HG02571 (cell line): ENCODE data around the gene KIDINS220.

Experiments
- ATAC-seq: cut with Tn5 transposase; IDR thresholded peaks from one replicate; pipeline ENCODE4 v1.9.1; 2021; ENCODE audit warnings: mild to moderate bottlenecking, moderate library complexity; ENCODE audit not compliant: unreplicated experiment

Gene KIDINS220

DNA sequence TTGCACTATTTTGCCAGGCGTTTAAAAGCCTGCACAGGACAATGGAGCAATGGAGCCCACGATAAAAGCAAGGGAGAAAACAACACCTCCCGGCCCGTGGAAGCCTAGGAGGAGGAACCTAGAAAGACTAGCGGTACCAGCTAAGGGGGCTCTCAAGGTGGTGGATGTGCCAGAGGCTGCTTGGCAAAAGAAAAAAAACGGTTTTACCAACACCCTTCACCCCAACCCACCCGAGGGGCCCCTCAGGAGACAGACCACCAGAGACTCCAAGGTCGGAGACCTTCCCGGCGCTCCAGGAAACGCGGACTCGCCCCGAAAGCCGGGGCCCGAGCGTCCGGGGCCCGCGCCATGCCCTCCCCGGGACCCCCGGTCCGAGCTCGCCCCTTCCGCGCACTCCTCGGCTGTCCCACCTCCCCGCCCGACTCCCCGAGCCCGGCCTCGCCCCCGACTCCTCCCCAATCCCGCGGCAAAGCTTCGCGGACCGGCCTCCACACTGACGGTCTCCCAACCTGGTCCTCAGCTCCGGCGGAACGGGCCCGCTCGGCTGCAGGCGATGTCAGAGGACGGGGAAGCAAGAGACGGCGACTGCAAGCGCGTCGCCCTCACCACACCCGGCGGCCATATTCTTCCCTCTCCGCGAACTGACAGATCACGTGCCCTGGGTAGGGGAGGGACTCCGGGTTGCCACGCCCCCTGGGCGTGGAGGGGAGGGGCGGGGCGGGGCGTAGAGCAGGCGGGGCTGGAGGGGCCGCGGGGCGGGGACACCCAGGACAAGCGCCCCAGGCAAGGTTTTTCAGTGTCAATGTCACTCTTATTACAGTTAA, at the start of gene KIDINS220:
TSS of gene KIDINS220 (minus strand) at position 643 of the 824 bp plus-strand sequence. CDS start 10,520 bp downstream, outside the sequence.
- peak; percentile 87 for ATAC-seq

GRCh38 chr2:8886876-8887275, 49.5 kb upstream of the KIDINS220 start:
- no peak for ATAC-seq

GRCh38 chr2:8886202-8886518, 48.7 kb upstream of the KIDINS220 start:
- ATAC-seq = no peak

DNA sequence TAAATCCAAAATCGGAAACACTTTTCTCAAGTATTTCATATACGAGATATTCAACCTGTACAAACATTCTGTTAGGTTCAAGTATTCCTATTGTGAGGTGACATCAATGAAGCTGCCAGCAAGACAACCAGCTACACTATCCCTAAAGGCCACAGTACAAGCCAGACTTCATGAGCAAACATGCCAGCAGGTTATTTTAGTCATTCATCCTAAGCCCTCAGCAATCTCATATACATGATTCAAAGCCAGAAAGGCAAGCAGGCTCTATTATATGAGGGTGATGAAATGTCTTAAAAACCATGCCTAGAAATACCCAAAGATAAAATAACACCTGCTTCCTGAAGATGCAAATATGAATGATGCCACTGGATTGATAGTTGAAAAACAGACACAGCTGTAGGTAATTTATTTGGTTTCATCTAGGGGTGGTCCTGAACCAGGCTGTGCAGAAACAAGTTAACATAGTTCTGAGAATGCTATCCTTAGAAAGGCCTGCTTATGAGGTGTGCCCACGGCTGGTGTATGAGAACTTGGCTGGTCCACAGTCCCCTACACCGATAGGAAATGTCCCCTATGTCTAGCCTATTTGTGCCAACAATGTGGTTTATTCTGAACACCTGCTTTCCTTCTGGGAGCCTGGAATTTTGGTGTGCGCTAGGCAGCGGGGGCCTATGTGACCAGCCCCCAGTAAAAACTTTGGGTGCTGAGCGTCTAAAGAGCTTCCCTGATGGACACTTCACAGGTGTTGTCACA, 48.2 kb upstream of the KIDINS220 start:
- no peak for ATAC-seq

GRCh38 chr2:8884812-8885211, 47.4 kb upstream of the KIDINS220 start:
- no peak for ATAC-seq

GRCh38 chr2:8882094-8882493, 44.7 kb upstream of the KIDINS220 start:
- no peak for ATAC-seq

- no peak for ATAC-seq
Measured at GRCh38 chr2:8877894-8878293, 40.5 kb upstream of the KIDINS220 start.

DNA sequence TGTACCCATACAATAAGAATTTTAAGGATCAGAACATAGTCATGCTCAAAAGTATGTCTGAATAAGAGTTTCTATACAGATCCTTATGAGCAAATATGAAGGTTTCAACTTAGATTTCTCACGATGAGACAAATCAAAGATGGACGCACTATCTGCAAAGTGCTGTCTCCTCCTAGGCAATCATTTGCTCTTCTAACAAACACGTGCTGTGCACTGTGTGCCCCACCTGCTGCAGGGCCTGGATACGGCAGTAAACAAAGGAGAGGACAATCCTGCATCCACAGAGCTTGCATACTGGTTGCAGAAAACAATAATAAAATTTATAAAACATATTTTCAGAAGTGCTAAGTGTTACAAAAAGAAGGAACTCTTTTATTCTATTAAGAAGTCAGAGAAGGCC, 39.9 kb upstream of the KIDINS220 start:
- no peak for ATAC-seq

DNA sequence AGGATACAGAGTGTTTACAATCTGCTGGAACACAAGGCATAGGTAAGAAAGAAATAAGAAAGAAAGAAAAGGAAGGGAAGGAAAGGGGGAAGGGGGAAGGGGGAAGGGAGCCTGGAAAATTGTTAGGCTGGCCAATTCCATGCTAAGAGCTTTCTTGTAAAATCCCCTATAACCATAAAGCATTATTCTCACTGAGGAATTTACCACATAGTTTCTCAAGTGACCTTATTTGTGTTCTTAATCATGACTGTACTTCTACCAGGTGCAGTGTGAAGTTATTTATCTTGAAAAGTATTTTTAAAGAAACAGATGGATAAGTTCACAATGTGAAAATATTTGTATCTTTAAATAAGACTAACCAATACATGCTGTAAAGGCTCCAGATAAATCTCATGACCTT, 39.2 kb upstream of the KIDINS220 start:
- no peak for ATAC-seq

DNA sequence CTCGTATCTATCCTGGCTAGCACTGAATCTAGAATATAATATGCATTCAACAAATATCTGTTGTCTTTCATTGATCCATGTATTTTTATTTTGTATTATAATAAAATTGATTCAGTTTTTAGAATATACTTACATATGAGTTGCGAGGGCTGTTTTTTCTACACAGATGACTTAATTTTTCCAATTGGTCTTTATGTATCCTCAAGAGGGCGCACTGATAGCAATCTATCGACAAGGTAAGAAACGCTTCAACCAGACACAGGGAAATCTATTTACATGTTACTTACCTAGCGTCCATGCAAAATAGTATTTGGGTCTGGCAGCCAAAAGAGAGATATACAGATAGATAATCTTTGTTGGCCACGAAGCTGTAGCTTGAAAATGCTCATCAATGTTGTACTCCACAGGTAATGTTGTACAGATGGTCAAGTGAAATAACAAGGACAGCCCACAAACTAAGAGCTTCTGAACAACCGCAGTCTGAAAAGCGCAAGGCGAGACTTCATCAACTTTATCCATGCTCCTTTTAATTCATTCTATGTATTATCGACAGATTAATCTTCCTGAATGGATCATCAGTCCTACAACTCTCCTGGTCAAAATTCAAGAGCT, 35.5 kb upstream of the KIDINS220 start:
- no peak for ATAC-seq

GRCh38 chr2:8870441-8870840, 33.0 kb upstream of the KIDINS220 start:
- ATAC-seq = no peak

- no peak for ATAC-seq
Measured at GRCh38 chr2:8867363-8867762, 29.9 kb upstream of the KIDINS220 start.

DNA sequence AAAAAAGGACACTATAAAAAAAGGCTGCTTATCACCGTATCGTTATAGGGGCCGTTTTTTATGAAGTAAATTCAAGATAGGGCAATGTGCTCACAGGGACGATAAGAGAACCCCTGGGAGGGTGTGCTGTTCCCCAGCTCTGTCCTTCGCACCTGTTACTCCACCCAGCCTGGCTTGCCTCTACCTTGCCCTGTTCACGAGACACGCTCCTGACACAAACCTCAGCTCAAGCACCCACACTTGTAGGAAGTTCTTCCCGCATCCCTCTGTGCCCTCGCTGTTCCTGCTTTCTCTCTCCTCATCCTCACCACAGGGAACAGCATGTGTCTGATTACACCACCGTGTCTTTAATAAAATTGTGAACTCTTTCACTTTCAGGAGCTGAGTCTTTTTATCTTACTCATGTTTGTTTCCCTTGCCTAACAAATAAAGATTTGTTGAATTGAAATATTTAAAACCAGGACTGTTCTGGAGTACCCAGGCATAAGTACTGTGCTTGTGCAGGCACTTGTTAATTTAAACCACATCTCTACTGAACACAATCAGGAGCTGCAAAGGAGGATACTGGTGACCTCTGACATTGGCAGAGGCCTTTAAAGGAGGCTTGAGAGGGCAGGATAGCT, 26.0 kb upstream of the KIDINS220 start:
- ATAC-seq = no peak

- ATAC-seq = no peak
Measured at GRCh38 chr2:8862230-8862629, 24.8 kb upstream of the KIDINS220 start.

GRCh38 chr2:8861797-8862196, 24.4 kb upstream of the KIDINS220 start:
- no peak for ATAC-seq

- no peak for ATAC-seq
Measured at GRCh38 chr2:8860239-8860638, 22.8 kb upstream of the KIDINS220 start.

- ATAC-seq = no peak
Measured at GRCh38 chr2:8858910-8859309, 21.5 kb upstream of the KIDINS220 start.

GRCh38 chr2:8858264-8858663, 20.9 kb upstream of the KIDINS220 start:
- ATAC-seq = no peak

DNA sequence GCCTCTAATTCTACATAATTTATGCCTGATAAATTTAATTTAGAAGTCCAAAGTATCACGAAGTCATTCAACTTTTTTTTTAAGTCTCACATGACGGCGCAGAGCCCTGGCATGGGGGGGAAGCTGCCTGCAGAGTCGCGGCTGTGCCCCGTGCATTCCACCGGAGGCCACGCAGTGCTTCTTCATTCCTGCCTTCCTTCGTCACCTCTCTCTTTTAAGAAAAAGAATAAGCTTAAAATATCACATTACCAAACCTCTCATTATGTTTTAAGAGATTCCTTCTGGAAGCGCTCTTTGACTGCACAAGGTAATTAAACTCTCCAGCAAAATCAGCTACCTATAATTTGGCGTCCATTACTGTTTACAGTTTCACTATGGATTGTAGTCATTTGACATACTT, 20.3 kb upstream of the KIDINS220 start:
- ATAC-seq = no peak

DNA sequence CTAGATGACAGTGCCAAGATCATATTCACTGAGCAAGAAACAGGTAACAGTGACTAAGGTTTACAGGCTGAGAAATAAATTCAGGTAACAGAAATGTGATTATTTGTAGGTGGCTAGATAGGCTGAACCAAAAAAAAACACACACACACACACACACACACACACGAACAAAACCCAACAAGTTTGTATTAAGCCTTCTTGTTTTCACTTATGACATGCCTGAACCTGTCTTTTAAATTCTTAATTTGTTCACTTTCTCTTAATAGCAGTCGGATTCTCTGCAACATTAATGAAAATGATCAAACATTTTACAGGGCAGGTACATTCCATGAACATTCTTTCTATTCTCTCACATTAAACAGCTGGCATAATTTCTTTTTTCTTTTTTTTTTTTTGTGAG, 18.8 kb upstream of the KIDINS220 start:
- ATAC-seq = no peak

GRCh38 chr2:8855010-8855409, 17.6 kb upstream of the KIDINS220 start:
- no peak for ATAC-seq
